Upper lobe of right lung (tissue), 1 donor: ENCODE measurements around the gene EMILIN3. TPM values are rescaled to one million over a fixed set of nuclear protein-coding genes. Genes with fewer than 3 reads are reported as not detected.

Experiments used
- ATAC-seq: fragments of 200-7000 bp; cut with Tn5 transposase; one replicate; pipeline ENCODE4 v1.9.1; 2020; ENCODE audit warnings: mild to moderate bottlenecking, moderate library complexity
- DNase-seq: peaks from one replicate; pipeline ENCODE4 v3.0.0-alpha.2; 2020
- H3K27ac ChIP-seq: fragments of 200-600 bp; one replicate; pipeline ENCODE4 v1.8.0; 2022
- H3K27me3 ChIP-seq: fragments of 200-600 bp; one replicate; pipeline ENCODE4 v1.8.0; 2022; ENCODE audit warnings: mild to moderate bottlenecking
- H3K36me3 ChIP-seq: fragments of 200-600 bp; one replicate; pipeline ENCODE4 v1.8.0; 2022
- H3K4me1 ChIP-seq: fragments of 200-600 bp; one replicate; pipeline ENCODE4 v1.8.0; 2022
- H3K4me3 ChIP-seq: fragments of 200-600 bp; one replicate; pipeline ENCODE4 v1.8.0; 2022; ENCODE audit warnings: mild to moderate bottlenecking
- H3K9me3 ChIP-seq: fragments of 200-600 bp; one replicate; pipeline ENCODE4 v1.8.0; 2022
- intact Hi-C: fragments of 100-400 bp; cut with DNase I; formaldehyde crosslinking; loops from one replicate; pipeline ENCODE4 v1.11.0; 2022
- total RNA-seq: library from RNA; stranded (reverse); fragmentation: NEBNext Ultra II Directional; extraction: Animal tissue kit (Norgen Biotek cat#: 25700); gene quantifications from one replicate; pipeline ENCODE4 v1.2.1, GENCODE V29; 2021
- TF ChIP-seq, protein P1 (sequence below): fragments of 200-600 bp; IDR thresholded peaks from one replicate; pipeline ENCODE4 v1.8.0; 2022; ENCODE audit warnings: antibody characterized with exemption
- donor health status: DM: no; HTN: yes; CAD: no; lungs with severe emphysema.

Gene EMILIN3
- total RNA-seq, 1 donor from 2014 or later: not detected

DNA sequence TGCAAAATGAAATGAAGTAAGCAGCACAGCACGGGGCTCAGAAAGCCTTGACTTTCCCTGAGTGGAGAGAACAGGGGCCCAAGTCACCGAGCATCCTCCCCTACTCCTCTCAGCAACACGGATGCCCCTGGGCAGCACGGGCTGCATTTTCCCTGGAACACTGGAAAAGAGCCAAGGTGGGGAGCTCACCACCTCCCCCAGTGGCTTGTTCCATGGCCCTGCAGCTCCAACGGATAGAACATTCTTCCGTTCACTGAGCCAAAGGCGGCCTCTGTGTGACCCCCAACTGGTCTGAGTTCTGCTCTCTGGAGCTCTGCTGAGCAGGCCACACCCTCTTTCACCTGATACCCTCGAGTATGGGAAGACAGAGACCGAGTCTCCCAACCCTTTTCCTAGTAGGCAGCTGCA, 20.8 kb upstream of the EMILIN3 start:
- ATAC-seq (no peak), DNase-seq (no peak)
- no peak overlapping the region for H3K4me3 ChIP-seq
- no peaks in the 10 kb centered on the region for H3K27me3 ChIP-seq
- H3K27ac ChIP-seq: no peak overlapping the region
- TF ChIP-seq, protein P1, sequence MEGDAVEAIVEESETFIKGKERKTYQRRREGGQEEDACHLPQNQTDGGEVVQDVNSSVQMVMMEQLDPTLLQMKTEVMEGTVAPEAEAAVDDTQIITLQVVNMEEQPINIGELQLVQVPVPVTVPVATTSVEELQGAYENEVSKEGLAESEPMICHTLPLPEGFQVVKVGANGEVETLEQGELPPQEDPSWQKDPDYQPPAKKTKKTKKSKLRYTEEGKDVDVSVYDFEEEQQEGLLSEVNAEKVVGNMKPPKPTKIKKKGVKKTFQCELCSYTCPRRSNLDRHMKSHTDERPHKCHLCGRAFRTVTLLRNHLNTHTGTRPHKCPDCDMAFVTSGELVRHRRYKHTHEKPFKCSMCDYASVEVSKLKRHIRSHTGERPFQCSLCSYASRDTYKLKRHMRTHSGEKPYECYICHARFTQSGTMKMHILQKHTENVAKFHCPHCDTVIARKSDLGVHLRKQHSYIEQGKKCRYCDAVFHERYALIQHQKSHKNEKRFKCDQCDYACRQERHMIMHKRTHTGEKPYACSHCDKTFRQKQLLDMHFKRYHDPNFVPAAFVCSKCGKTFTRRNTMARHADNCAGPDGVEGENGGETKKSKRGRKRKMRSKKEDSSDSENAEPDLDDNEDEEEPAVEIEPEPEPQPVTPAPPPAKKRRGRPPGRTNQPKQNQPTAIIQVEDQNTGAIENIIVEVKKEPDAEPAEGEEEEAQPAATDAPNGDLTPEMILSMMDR: no peak
- intact Hi-C loops: no loop called here
- H3K9me3 ChIP-seq: no peaks in the 10 kb centered on the region
- H3K4me1 ChIP-seq: no peaks in the 10 kb centered on the region
- no peaks in the 10 kb centered on the region for H3K36me3 ChIP-seq

- TF ChIP-seq, protein P1: no peak
- ATAC-seq: no peak
- no peaks in the 10 kb centered on the region for H3K36me3 ChIP-seq
- no peaks in the 10 kb centered on the region for H3K27me3 ChIP-seq
- intact Hi-C loops: no loop called here
- no peak for DNase-seq
- no peak overlapping the region for H3K27ac ChIP-seq
- no peaks in the 10 kb centered on the region for H3K9me3 ChIP-seq
- no peak overlapping the region for H3K4me3 ChIP-seq
- no peaks in the 10 kb centered on the region for H3K4me1 ChIP-seq
Measured at GRCh38 chr20:41386502-41387427, 20.1 kb upstream of the EMILIN3 start.

DNA sequence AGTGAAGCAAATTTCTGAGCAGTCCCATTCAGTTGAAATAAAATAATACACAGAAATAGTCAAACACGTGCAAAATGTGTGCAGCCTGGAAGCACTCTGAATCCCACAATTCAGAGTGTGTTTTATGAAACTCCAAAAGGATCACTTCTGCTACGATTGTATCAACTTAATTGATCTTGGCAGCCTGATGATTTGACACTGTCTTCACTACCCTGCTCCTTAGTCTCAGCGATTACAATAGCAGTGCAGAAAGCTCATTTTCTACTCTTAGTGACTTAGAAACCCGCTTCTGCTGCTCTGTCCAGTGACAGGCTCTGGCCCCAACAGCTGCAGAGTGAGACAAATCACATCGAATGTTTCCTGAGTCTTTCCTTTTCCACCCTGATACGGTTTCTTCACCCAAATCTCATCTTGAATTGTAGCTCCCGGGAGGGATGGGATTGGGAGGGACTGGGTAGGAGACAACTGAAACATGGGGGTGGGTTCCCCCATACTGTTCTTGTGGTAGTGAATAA, 16.2 kb upstream of the EMILIN3 start:
- no peak for DNase-seq
- no peak for ATAC-seq
- H3K9me3 ChIP-seq: no peaks in the 10 kb centered on the region
- TF ChIP-seq, protein P1: no peak
- H3K4me3 ChIP-seq: no peak overlapping the region
- intact Hi-C loops: no loop called here
- H3K27me3 ChIP-seq: peaks cover under 1% of the 10 kb centered on the region
- H3K27ac ChIP-seq: no peak overlapping the region
- no peaks in the 10 kb centered on the region for H3K36me3 ChIP-seq
- H3K4me1 ChIP-seq: no peaks in the 10 kb centered on the region

DNA sequence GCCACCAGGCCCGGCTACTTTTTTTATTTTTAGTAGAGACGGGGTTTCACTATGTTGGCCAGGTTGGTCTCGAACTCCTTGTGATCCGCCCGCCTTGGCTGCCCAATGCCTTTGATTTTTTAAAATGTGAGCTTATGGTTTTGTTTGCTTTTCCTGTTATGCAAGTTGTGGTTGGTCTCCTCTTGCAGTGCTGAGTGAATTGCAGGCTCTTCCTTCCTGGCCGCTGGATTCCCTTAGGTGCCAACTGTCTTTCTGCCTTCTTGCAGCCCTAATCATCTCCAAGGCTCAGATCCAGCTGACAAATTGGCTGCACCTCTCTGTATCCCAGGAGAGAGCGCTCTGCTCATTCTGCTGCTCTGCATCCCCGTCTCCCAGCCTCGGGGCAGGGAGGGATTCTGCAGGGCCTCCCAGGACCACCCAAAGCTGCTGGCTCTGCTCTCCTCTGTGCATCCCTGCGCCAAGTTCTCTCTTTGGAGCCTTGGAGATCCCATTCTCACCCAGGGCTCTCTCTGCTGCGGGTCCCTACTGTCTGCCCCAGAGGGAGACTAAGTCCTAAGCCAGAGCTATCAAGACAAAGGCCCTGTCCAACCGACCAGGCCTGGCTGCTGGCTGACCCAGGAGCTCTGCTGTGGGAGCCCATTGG, 14.1 kb upstream of the EMILIN3 start:
- no peak overlapping the region for H3K27ac ChIP-seq
- H3K4me3 ChIP-seq: no peak overlapping the region
- H3K36me3 ChIP-seq: no peaks in the 10 kb centered on the region
- intact Hi-C loops: no loop called here
- no peaks in the 10 kb centered on the region for H3K9me3 ChIP-seq
- ATAC-seq (no peak), DNase-seq (peak; percentile 42)
- TF ChIP-seq, protein P1: no peak
- H3K4me1 ChIP-seq: no peaks in the 10 kb centered on the region
- H3K27me3 ChIP-seq: peaks cover 5% of the 10 kb centered on the region

DNA sequence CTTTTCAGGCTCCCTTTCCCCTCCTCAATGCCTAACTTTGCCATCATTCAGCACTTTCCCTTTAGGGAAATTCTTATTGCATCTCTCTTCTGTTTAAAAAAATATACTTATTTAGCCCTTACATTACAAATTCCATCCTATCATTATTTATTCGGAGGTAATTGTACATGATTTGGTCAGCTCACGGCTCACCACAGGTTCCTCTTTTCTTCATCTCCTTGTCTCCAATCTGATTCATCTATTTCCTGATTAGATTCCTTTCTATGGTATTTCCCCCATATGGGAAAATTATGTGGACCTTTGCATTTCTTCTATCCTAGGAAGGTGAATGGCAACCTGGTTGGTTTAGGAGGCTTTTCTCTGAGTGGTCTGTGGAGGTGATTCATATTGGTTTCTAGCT, 12.9 kb upstream of the EMILIN3 start:
- no peak overlapping the region for H3K4me3 ChIP-seq
- intact Hi-C loops: no loop called here
- TF ChIP-seq, protein P1: no peak
- no peak for ATAC-seq
- no peak overlapping the region for H3K27ac ChIP-seq
- H3K27me3 ChIP-seq: peaks cover 5% of the 10 kb centered on the region
- no peak for DNase-seq
- no peaks in the 10 kb centered on the region for H3K9me3 ChIP-seq
- H3K4me1 ChIP-seq: no peaks in the 10 kb centered on the region
- H3K36me3 ChIP-seq: no peaks in the 10 kb centered on the region
